Measurements from ENCODE around the gene FBF1. TPM values are rescaled to one million over a fixed set of nuclear protein-coding genes. Genes with fewer than 3 reads are reported as not detected.
A peak's percentile ranks its signal among the peaks of the same experiment; 100 is the strongest.

The FBF1 gene
- total and polyA plus RNA-seq, 9 donors, result 5.1 to 9.1 (median 7.6) TPM

GRCh38 chr17:75906143-75906884, 34.5 kb downstream of the FBF1 start:
- Histone ChIP-seq H3K27ac (ENCODE audit: low read length) (no peak overlapping the region), H3K36me3 (ENCODE audit: control insufficient read depth, insufficient read depth, low read length) (peaks cover 21% of the 10 kb centered on the region), H3K27me3 (ENCODE audit: control insufficient read depth, insufficient read depth, low read length) (no peaks in the 10 kb centered on the region), H3K9me3 (replicated peaks; ENCODE audit: control insufficient read depth, low read depth, low read length) (no peaks in the 10 kb centered on the region), H3K4me3 (ENCODE audit: low read length) (no peak overlapping the region), H3K4me1 (ENCODE audit: control insufficient read depth, insufficient read depth, low read length) (peaks cover 35% of the 10 kb centered on the region)
- DNase-seq, result no peak
- WGBS (ENCODE audit: insufficient coverage), result 91% methylated on average over 6 of the region's 10 CpGs

DNA sequence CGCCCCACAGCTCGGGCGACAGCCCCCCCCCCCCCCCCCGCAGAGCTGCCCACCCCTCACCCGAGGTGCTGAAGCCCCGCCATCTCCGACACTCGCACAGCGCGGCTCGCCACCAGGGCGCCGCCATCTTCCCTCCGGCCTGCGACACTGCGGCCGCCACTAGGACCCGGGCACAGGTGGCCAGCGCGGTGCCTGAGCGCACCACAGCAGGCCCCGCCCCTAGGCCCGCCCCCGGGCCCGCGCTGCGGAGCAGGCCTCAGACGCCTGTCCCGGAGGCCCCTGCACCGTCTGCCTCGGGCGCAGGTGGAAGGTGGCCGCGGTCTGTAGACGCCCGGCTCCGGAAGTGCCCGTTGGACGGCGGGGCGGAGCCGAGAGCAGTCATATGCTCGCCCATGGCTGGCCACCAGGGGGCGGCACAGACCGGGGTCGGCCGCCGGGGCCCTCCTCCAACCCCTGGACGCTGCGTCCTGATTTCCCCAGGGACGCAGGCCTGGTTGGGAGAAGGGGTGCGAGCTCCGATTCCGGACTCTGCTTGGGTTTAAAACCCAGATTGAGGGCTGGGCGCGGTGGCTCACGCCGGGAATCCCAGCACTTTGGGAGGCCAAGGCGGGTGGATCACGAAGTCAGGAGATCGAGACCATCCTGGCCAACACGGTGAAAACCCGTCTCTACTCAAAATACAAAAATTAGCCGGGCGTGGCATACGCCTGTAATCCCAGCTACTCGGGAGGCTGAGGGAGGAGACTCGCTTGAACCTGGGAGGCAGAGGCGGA, 35.9 kb downstream of the FBF1 start, which contains the start of gene MRPL38:
TSS of gene MRPL38 (minus strand) at position 136 of the 773 bp plus-strand sequence. CDS start at position 127, 9 bp downstream.
- Histone ChIP-seq H3K27ac (ENCODE audit: low read length) (peak within 1 kb of the TSS; percentile 87), H3K4me3 (ENCODE audit: low read length) (peak within 1 kb of the TSS; percentile 91), H3K9me3 (replicated peaks; ENCODE audit: control insufficient read depth, low read depth, low read length) (no peaks in the 10 kb centered on the region), H3K27me3 (ENCODE audit: control insufficient read depth, insufficient read depth, low read length) (no peaks in the 10 kb centered on the region), H3K4me1 (ENCODE audit: control insufficient read depth, insufficient read depth, low read length) (peaks cover 25% of the 10 kb centered on the region), H3K36me3 (ENCODE audit: control insufficient read depth, insufficient read depth, low read length) (peaks cover 29% of the 10 kb centered on the region)
- 2% methylated on average over 54 of the region's 69 CpGs for WGBS (ENCODE audit: insufficient coverage)
- peak; percentile 95 for DNase-seq

- no peaks in the 10 kb centered on the region for H3K9me3 ChIP-seq (replicated peaks; ENCODE audit: control insufficient read depth, low read depth, low read length)
- H3K36me3 ChIP-seq (ENCODE audit: control insufficient read depth, insufficient read depth, low read length), result peaks cover 53% of the 10 kb centered on the region
- H3K27ac ChIP-seq (ENCODE audit: low read length), result no peak overlapping the region
- WGBS (ENCODE audit: insufficient coverage), result 90% methylated on average over 2 of the region's 6 CpGs
- peaks cover 22% of the 10 kb centered on the region for H3K4me1 ChIP-seq (ENCODE audit: control insufficient read depth, insufficient read depth, low read length)
- H3K4me3 ChIP-seq (ENCODE audit: low read length), result no peak overlapping the region
- DNase-seq, result no peak
- no peaks in the 10 kb centered on the region for H3K27me3 ChIP-seq (ENCODE audit: control insufficient read depth, insufficient read depth, low read length)
Observed at GRCh38 chr17:75902406-75902805, 38.4 kb downstream of the FBF1 start.

- Histone ChIP-seq H3K4me3 (ENCODE audit: low read length) (no peak overlapping the region), H3K9me3 (replicated peaks; ENCODE audit: control insufficient read depth, low read depth, low read length) (no peaks in the 10 kb centered on the region), H3K36me3 (ENCODE audit: control insufficient read depth, insufficient read depth, low read length) (peaks cover 53% of the 10 kb centered on the region), H3K27me3 (ENCODE audit: control insufficient read depth, insufficient read depth, low read length) (no peaks in the 10 kb centered on the region), H3K27ac (ENCODE audit: low read length) (no peak overlapping the region), H3K4me1 (ENCODE audit: control insufficient read depth, insufficient read depth, low read length) (peaks cover 27% of the 10 kb centered on the region)
- no peak for DNase-seq
- 88% methylated on average over 14 of the region's 18 CpGs for WGBS (ENCODE audit: insufficient coverage)
Observed at GRCh38 chr17:75901727-75902126, 39.1 kb downstream of the FBF1 start.

- H3K36me3 ChIP-seq (ENCODE audit: control insufficient read depth, insufficient read depth, low read length), result peaks cover 53% of the 10 kb centered on the region
- H3K9me3 ChIP-seq (replicated peaks; ENCODE audit: control insufficient read depth, low read depth, low read length), result no peaks in the 10 kb centered on the region
- H3K27me3 ChIP-seq (ENCODE audit: control insufficient read depth, insufficient read depth, low read length), result no peaks in the 10 kb centered on the region
- H3K27ac ChIP-seq (ENCODE audit: low read length), result no peak overlapping the region
- H3K4me1 ChIP-seq (ENCODE audit: control insufficient read depth, insufficient read depth, low read length), result peaks cover 28% of the 10 kb centered on the region
- DNase-seq, result no peak
- H3K4me3 ChIP-seq (ENCODE audit: low read length), result no peak overlapping the region
- 91% methylated on average over 9 of the region's 13 CpGs for WGBS (ENCODE audit: insufficient coverage)
Observed at GRCh38 chr17:75900691-75901533, 39.9 kb downstream of the FBF1 start.

DNA sequence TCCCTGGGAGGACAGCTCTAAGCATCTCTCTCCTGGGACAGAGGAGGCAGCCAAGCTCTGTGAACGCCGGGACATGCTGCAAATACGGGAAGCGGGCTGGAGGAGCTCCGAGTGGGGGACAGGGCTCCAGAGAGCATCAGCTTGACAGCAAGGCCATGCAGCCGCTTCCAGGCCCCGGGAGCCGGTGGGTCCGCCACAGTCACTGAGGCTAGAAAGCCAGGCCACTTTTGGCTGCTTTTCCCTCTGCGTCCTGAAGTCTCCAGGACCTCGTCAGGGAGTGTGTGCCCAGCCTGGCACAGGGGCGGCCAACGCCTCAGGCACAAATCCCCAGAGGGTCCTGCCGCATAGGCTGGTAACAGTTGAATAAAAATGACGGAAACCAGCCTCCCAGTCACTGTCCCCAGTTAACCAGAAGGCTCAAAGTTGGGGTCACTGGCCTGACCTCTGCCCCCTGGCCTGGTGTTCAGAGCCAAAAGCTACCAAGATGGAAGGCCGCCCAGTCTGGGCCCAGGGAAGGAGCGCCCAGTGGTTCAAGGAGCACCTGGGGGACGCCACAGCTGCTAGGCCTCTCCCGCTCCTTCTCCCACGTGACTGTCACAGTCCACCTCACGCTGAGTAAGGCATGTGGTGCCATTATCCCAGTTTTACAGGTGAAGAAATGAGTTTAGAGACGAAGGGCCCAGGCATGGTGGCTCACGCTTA, 40.9 kb downstream of the FBF1 start:
- Histone ChIP-seq H3K9me3 (replicated peaks; ENCODE audit: control insufficient read depth, low read depth, low read length) (no peaks in the 10 kb centered on the region), H3K4me1 (ENCODE audit: control insufficient read depth, insufficient read depth, low read length) (peaks cover 32% of the 10 kb centered on the region), H3K36me3 (ENCODE audit: control insufficient read depth, insufficient read depth, low read length) (peaks cover 53% of the 10 kb centered on the region), H3K4me3 (ENCODE audit: low read length) (no peak overlapping the region), H3K27me3 (ENCODE audit: control insufficient read depth, insufficient read depth, low read length) (no peaks in the 10 kb centered on the region), H3K27ac (ENCODE audit: low read length) (no peak overlapping the region)
- WGBS (ENCODE audit: insufficient coverage), result 82% methylated on average over 19 of the region's 23 CpGs
- DNase-seq, result peak; percentile 17

GRCh38 chr17:75899353-75899752, 41.5 kb downstream of the FBF1 start:
- peaks cover 53% of the 10 kb centered on the region for H3K36me3 ChIP-seq (ENCODE audit: control insufficient read depth, insufficient read depth, low read length)
- no peaks in the 10 kb centered on the region for H3K9me3 ChIP-seq (replicated peaks; ENCODE audit: control insufficient read depth, low read depth, low read length)
- WGBS (ENCODE audit: insufficient coverage), result 90% methylated on average over 11 of the region's 13 CpGs
- H3K27me3 ChIP-seq (ENCODE audit: control insufficient read depth, insufficient read depth, low read length), result no peaks in the 10 kb centered on the region
- DNase-seq, result peak; percentile 7
- no peak overlapping the region for H3K4me3 ChIP-seq (ENCODE audit: low read length)
- H3K27ac ChIP-seq (ENCODE audit: low read length), result no peak overlapping the region
- H3K4me1 ChIP-seq (ENCODE audit: control insufficient read depth, insufficient read depth, low read length), result peaks cover 36% of the 10 kb centered on the region

GRCh38 chr17:75898791-75899190, 42.1 kb downstream of the FBF1 start:
- Histone ChIP-seq H3K4me1 (ENCODE audit: control insufficient read depth, insufficient read depth, low read length) (peaks cover 36% of the 10 kb centered on the region), H3K9me3 (replicated peaks; ENCODE audit: control insufficient read depth, low read depth, low read length) (no peaks in the 10 kb centered on the region), H3K4me3 (ENCODE audit: low read length) (no peak overlapping the region), H3K27ac (ENCODE audit: low read length) (no peak overlapping the region), H3K36me3 (ENCODE audit: control insufficient read depth, insufficient read depth, low read length) (peaks cover 53% of the 10 kb centered on the region), H3K27me3 (ENCODE audit: control insufficient read depth, insufficient read depth, low read length) (no peaks in the 10 kb centered on the region)
- DNase-seq, result peak; percentile 5
- 93% methylated on average over 14 of the region's 16 CpGs for WGBS (ENCODE audit: insufficient coverage)

DNA sequence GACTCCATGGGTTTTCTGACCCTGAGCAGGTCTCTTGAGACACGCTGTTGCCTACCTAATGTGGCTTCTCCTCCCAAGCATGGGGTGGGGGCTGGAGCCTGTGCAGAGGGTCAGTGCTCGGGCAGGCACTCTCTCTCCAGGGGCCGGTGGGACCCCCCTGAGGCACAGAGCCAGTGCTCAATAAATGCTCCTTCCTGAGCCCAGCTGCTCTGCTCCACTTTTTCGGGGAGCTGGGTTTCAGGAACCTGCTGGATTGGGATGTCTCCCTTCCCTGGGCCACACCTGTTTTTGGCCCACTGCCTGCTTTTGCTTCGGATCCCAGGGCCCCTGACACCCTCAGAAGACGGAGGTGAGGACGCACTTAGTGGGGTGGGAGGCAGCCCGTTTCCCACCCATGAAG, 42.8 kb downstream of the FBF1 start:
- peaks cover 50% of the 10 kb centered on the region for H3K36me3 ChIP-seq (ENCODE audit: control insufficient read depth, insufficient read depth, low read length)
- peaks cover 32% of the 10 kb centered on the region for H3K4me1 ChIP-seq (ENCODE audit: control insufficient read depth, insufficient read depth, low read length)
- peak; percentile 40 for DNase-seq
- H3K9me3 ChIP-seq (replicated peaks; ENCODE audit: control insufficient read depth, low read depth, low read length), result no peaks in the 10 kb centered on the region
- no peak overlapping the region for H3K27ac ChIP-seq (ENCODE audit: low read length)
- H3K27me3 ChIP-seq (ENCODE audit: control insufficient read depth, insufficient read depth, low read length), result no peaks in the 10 kb centered on the region
- no peak overlapping the region for H3K4me3 ChIP-seq (ENCODE audit: low read length)
- 76% methylated on average over 7 of the region's 8 CpGs for WGBS (ENCODE audit: insufficient coverage)
